ENCODE results near the gene DVL1. TPM values are rescaled to one million over a fixed set of nuclear protein-coding genes. Genes with fewer than 3 reads are reported as not detected.
A peak's percentile ranks its signal among the peaks of the same experiment; 100 is the strongest.

DVL1 gene
- total RNA-seq, 1 experiment from 2014 or later = 34.5 TPM

DNA sequence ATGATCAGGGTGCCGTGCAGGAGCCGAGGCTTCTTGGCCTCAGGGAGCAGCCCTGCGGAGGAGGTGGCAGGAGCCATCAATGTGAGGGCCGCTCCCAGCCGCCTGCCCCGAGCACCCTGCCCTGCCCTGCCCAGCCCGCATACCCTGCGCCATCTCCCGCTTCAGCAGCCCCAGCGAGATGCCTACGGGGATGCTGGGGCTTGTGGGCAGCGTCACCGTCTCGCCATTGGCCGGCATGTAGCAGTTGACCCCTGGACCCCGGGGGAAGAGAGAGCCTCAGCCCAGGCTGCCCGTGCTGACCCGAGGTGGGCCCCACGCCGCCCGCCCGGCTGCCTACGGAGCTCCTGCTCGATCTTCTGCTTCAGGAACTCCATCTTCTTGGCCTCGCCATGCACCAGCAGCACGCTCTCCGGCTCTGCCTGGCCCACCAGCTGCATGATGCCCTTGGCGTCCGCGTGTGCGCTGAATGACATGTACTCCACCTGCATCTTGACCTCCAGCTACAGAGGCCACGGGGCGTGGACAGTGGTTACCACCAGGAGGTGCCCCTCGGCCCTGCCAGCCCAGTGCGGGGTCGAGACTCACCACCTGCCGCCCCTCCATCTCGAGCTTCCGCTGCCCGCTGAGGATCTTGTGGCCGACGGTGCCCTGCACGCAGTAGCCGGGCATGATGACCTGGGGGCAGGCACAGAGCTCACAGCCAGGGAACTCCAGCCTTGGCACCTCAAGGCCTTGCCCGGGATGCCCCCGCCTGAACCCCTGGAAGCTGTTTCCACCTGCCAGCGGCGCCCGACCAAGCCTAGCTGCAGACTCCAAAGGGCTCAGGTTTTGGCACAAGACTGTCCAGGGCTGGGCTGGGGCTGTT lies 36.5 kb downstream of the DVL1 start:
- no peak for DNase-seq (ENCODE audit: low read depth)

DNA sequence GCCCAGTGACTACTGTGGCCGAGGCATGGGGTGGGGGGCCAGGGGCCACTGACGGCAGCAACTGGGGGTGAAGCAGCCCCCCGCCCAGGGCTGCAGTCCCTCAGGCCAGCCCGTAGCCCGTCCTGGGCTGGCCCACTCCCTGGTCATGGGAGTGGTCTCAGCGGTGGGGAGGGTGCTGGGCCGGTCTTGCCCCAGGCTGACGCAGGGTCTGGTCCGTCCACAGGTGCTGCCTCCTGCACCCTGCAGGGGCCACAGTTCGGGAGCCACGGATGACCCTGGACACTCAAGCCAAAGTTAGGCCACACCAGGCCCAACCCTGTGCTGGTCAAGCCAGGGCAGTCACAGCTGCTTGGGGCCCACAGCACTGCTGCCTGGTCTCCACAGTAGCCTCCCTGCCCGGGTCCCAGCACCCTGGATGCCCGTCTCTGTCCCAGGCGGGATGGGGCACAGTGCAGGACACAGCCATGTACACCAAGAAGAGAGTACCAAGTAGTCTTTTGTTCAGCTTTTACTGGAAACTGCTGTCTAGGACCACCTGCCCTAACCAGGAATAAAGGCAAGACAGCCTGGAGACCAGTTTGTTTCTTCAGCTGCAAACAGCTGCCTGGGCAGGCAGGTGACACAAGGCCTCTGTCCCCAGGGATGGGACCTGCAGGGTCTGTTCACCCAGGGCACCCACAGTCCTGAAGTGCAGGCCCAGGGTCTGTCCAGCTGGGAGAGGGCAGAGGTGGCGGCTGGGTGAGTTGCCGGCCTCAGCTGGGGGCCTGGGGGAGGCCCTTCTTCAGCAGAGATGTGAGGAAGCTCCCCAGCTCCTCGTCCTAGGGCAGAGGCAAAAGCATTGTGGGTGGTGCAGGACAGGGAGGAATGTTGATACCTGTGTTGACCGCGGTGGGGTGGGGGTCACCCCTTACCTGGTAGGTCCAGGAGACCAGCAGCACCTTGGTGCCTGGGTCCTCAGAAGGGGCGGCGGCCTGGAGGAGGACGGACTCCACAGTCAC lies 37.8 kb downstream of the DVL1 start:
- no peak for DNase-seq (ENCODE audit: low read depth)

- DNase-seq (ENCODE audit: low read depth) = no peak
These were observed 38.7 kb downstream of the DVL1 start for GRCh38 chr1:1310476-1311053.

GRCh38 chr1:1310109-1310385 lies 39.2 kb downstream of the DVL1 start:
- DNase-seq (ENCODE audit: low read depth) = no peak

- no peak for DNase-seq (ENCODE audit: low read depth)
These were observed 39.7 kb downstream of the DVL1 start for GRCh38 chr1:1309251-1310108.

DNA sequence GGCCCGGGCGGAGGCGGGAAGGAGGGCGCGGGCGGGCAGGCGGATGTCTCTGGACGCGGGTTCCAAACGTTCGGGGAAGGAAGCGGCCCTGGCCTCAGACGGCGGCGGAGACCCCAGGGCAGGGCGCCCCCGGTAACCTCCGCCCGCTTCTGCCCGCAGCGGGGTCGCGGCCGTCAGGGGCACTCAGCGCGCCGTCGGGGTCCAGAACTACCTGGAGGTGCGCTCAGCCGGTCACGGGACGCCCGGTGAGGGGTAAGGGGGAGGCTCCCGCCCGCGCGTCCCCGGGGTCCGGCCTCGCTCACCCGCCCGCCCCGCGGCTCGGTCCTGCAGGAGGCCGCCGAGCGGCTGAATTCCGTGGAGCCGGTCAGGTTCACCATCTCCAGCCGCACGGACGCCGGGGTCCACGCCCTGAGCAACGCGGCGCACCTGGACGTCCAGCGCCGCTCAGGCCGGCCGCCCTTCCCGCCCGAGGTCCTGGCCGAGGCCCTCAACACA lies 40.4 kb downstream of the DVL1 start:
- DNase-seq (ENCODE audit: low read depth) = no peak

- DNase-seq (ENCODE audit: low read depth) = peak; percentile 88
These were observed 41.1 kb downstream of the DVL1 start, which contains the start of the genes ACAP3 and PUSL1 for GRCh38 chr1:1307923-1308755. Gene ACAP3, minus strand, starts transcription at chr1:1307930. Its CDS starts 115 bp downstream, at chr1:1307815. Gene PUSL1, plus strand, starts transcription at chr1:1308597. Its CDS starts 47 bp downstream, at chr1:1308644.

GRCh38 chr1:1307261-1307922 lies 41.8 kb downstream of the DVL1 start:
- peak; percentile 47 for DNase-seq (ENCODE audit: low read depth)

DNA sequence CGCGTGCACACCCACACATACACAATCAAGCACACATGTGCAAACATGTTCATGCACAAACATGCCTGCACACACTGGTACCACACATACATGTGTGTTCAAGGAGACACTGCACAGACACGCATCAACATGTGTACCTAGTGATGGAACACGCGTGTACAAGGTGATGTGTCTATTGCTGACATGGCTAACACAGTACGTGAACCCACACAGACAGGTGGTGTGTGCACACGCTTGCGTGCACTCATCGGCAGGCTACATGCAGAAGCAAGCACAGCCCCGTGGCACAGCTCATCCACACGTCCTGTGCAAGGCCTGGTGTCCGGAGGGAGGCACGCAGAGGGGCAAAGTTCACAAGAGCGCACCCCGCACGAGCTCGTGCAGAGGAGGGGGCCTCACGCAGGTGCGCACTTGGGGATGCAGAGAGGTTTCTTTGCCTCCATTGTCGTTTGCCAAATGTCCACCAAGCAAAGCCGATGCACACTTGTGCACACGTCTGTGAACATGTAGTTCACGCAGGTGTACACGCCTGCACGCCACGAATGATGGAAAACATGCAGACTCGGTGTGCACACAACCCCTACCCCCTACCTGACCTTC lies 42.5 kb downstream of the DVL1 start:
- no peak for DNase-seq (ENCODE audit: low read depth)

GRCh38 chr1:1306070-1306660 lies 43.1 kb downstream of the DVL1 start:
- DNase-seq (ENCODE audit: low read depth) = no peak

DNA sequence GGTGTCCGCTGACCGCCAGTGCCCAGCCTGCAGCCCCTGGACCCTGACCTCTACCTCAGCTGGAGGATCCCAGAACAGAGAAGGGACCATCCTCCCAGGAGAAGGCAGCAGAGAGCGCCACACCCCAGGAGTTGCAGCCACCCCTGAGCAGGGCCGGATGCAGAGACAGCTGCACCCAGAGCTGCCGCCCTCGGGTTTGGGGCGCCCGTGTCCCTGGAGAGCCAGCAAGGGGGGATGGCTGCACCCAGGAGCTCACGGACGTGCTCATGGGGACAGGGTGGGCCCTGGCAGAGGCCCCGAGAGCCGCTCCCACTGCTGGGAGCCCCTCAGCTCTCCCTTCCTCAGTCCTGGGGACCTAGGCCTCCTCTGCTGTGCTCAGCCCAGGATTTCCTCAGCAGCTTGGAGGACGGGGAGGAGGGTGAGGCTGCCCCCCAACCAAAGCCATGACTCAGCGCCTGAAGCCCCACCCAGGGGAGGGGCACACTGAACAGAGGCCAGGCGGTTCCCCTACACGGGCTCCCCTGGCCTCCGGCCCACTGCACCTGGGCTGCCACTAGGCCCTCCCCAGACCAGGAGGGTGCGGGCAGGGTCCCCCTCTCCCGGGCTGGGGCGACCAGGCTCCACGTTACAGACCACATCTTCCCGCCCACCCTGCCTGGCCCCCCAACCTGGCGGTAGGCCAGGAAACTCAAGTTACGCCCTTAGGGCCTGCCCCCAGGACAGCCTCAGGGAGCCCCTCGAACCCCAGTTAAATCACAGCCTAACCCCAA lies 43.7 kb downstream of the DVL1 start:
- DNase-seq (ENCODE audit: low read depth) = peak; percentile 70

DNA sequence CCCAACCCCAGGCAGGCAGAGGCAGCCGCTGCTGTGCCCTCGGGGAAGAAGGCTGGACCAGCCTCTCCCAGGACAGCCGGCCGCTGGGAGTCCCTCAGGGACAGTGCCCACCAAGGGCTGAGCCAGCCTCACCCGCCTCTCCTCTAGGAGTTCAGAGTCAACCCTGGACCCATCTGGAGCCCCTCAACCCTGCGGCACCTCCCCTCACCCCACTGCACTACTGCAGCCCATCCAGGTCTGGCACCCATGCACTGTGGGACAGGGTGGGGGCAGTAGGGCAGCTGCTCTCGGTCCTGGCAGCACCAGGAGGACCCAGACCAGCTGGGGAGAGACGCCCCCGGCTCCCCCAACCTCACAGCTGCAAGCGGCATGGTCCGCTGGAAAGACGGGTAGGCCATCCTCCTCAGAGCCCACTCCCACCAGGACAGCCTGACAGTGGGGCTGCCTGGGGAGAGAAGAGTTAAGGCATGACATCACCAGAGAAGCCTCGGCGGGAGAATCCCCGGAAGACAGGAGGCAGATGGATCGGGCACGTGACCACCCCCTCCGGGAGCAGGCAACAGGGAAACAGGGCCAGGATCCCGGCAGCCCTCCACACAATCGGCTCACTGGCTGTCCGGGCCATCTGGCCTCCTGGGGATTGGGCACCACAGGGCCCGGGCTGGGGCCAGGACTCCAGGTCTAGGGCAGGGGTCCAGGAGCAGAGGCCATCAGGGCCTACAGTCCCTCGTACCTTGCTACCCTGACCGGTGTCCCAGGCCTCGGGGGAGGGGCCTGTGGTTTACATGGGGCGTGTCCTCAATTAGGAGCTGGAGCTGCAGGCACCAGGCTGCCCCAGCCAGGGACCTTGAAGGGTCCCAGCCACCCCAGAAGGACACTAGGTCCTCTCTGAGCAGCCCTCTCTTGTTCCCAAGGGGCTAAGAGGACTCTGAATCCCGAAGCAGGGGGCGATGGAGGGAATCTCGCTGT lies 44.6 kb downstream of the DVL1 start:
- DNase-seq (ENCODE audit: low read depth) = peak; percentile 58

DNA sequence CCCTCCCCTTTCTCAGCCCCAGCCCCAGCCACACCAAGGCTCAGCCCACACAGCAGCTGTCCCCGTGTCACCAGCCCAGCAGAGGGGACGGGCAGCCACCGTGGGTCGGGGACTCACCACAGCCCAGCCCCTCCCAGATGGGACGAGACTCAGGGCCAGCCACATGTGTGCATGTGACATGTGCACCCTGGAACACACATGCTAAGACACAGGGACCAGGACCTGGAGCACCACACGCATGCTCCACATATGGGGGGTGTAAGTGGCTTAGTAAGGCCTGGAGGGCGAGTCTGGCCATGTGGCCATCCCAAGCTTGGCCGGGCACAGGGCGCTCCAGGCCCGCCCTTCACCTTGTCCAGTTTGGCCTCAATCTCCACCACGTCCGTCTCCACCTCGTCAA lies 45.5 kb downstream of the DVL1 start:
- DNase-seq (ENCODE audit: low read depth) = no peak

- peak; percentile 18 for DNase-seq (ENCODE audit: low read depth)
These were observed 46.2 kb downstream of the DVL1 start for GRCh38 chr1:1302951-1303509.

DNA sequence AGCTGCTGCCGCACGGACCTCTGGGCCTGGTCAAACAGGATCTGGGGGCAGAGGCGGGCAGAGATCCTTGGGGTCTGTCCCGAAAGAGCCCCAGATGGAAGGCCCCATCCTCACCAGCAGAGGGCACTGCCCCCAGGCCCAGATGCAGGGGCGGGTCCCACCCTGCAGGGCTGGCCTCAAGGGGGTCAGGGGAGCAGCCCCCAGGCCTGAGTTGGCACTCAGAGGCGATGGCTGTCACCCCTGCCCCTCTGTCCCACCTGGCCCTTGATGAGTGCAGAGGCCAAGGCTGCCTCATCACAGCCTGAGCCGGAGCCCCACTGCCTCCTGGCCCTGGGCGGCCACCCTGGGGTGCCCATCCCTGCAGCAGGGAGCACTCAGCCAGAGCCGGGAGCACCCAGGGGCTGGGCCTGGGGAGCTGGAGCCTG lies 47.2 kb downstream of the DVL1 start:
- DNase-seq (ENCODE audit: low read depth) = no peak

GRCh38 chr1:1300352-1300739 lies 48.9 kb downstream of the DVL1 start:
- no peak for DNase-seq (ENCODE audit: low read depth)
